GM12878 (cell line): ENCODE data around the gene PLD3. TPM values are rescaled to one million over a fixed set of nuclear protein-coding genes. Genes with fewer than 3 reads are reported as not detected.

Source experiments
- ATAC-seq: fragments of 200-7000 bp; cut with Tn5 transposase; 3 replicates; pipeline ENCODE4 v1.9.1; 2020; ENCODE audit warnings: mild to moderate bottlenecking, moderate library complexity
- BruUV-seq: library from RNA; stranded (reverse); fragments of 400-500 nt; replicated peaks from 2 replicates; lab custom pipeline; 2021; lab: Mats Ljungman, UMichigan
- CTCF ChIA-PET: fragments of 300-600 bp; sonication (Branson Sonifier 250); formaldehyde crosslinking; extraction: SDS; loops from one replicate; lab custom pipeline; 2021; ENCODE audit warnings: inconsistent platforms; lab: Yijun Ruan, JAX
- POLR2A ChIA-PET: fragments of 350-600 bp; formaldehyde crosslinking; extraction: SDS; loops from one replicate; lab custom pipeline; 2021; ENCODE audit warnings: inconsistent platforms; lab: Charles Lee
- RAD21 ChIA-PET: fragments of 300-600 bp; sonication (Branson Sonifier 250); formaldehyde crosslinking; loops from one replicate; lab custom pipeline; 2023; ENCODE audit warnings: antibody characterized with exemption; ENCODE audit not compliant: unreplicated experiment; lab: Charles Lee
- SMC1A ChIA-PET: fragments of 300-600 bp; sonication (Branson Sonifier 250); formaldehyde crosslinking; loops from one replicate; lab custom pipeline; 2023; ENCODE audit not compliant: unreplicated experiment, uncharacterized antibody; lab: Charles Lee
- DNase-seq: peaks from one replicate; pipeline ENCODE4 v3.0.0-alpha.2; 2011; ENCODE audit warnings: low read depth, low spot score
- FAIRE-seq: peaks from 3 replicates; lab custom pipeline; 2011; peaks lifted over from hg19 to GRCh38; lab: Jason Lieb, UNC
- H2AFZ ChIP-seq: 2 replicates; pipeline ENCODE4 v1.6.0; 2011; ENCODE audit warnings: low read depth, low read length, control low read depth; ENCODE audit not compliant: control insufficient read depth
- H3K27ac ChIP-seq: 2 replicates; pipeline ENCODE4 v1.5.1; 2011; ENCODE audit warnings: control low read depth; ENCODE audit not compliant: control insufficient read depth, insufficient read depth
- H3K27me3 ChIP-seq, 2 experiments: replicated peaks in 1 of 2; 2 replicates each; pipeline versions ENCODE4 v1.6.0 to v1.6.1; 2011; ENCODE audit warnings: low read length in 1 of 2; ENCODE audit not compliant: control insufficient read depth in 2 of 2, insufficient read depth in 2 of 2
- H3K36me3 ChIP-seq, 2 experiments: 2 replicates each; pipeline ENCODE4 v1.5.1; 2011; ENCODE audit warnings: low read length in 1 of 2; ENCODE audit not compliant: control insufficient read depth in 2 of 2, insufficient read depth in 2 of 2
- H3K4me1 ChIP-seq: 2 replicates; pipeline ENCODE4 v1.6.1; 2011; ENCODE audit warnings: mild to moderate bottlenecking, low read length, moderate library complexity, mixed read lengths; ENCODE audit not compliant: control insufficient read depth, insufficient read depth
- H3K4me2 ChIP-seq: 2 replicates; pipeline ENCODE4 v1.6.0; 2011; ENCODE audit warnings: control low read depth; ENCODE audit not compliant: control insufficient read depth, insufficient read depth
- H3K4me3 ChIP-seq: fragments of 200-600 bp; sonication (generic); 2 replicates; pipeline ENCODE4 v1.5.1; 2016
- H3K79me2 ChIP-seq: 2 replicates; pipeline ENCODE4 v1.6.0; 2011; ENCODE audit warnings: low read length; ENCODE audit not compliant: control insufficient read depth, insufficient read depth
- H3K9ac ChIP-seq: 2 replicates; pipeline ENCODE4 v1.8.0; 2011; ENCODE audit warnings: low read length, control low read depth, mixed read lengths; ENCODE audit not compliant: control insufficient read depth, insufficient read depth
- H3K9me3 ChIP-seq: replicated peaks from 3 replicates; pipeline ENCODE4 v1.5.1; 2011; ENCODE audit warnings: mild to moderate bottlenecking, low read length; ENCODE audit not compliant: control insufficient read depth, insufficient read depth
- H4K20me1 ChIP-seq: 2 replicates; pipeline ENCODE4 v1.6.0; 2011; ENCODE audit not compliant: control insufficient read depth, insufficient read depth
- BCL11A ChIP-seq: IDR thresholded peaks from 2 replicates; pipeline ENCODE4 v1.6.1; 2011; ENCODE audit warnings: low read depth, low read length
- EZH2 ChIP-seq: IDR thresholded peaks from 2 replicates; pipeline ENCODE4 v1.6.1; 2012; ENCODE audit warnings: low read depth, mild to moderate bottlenecking, control low read depth, inconsistent platforms, low read length, borderline replicate concordance; ENCODE audit not compliant: control insufficient read depth
- LARP7 ChIP-seq: fragments of 450-650 bp; IDR thresholded peaks from 2 replicates; pipeline ENCODE4 v1.6.1; 2017; ENCODE audit warnings: mild to moderate bottlenecking
- MEF2A ChIP-seq: IDR thresholded peaks from 2 replicates; pipeline ENCODE4 v1.6.1; 2011; ENCODE audit warnings: low read depth, mild to moderate bottlenecking, low read length, moderate library complexity; ENCODE audit not compliant: insufficient read depth
- MXI1 ChIP-seq: fragments of 150-350 bp; IDR thresholded peaks from 2 replicates; pipeline ENCODE4 v1.6.1; 2011; ENCODE audit warnings: low read depth, mild to moderate bottlenecking, inconsistent platforms, low read length, improper control_type of control experiment
- NRF1 ChIP-seq: conservative IDR thresholded peaks from 2 replicates; pipeline ENCODE4 v1.6.1; 2011; ENCODE audit warnings: mild to moderate bottlenecking, low read depth, low read length, improper control_type of control experiment
- POLR2A ChIP-seq: IDR thresholded peaks from 2 replicates; pipeline ENCODE4 v1.6.1; 2011; ENCODE audit warnings: low read depth, mild to moderate bottlenecking, low read length
- POU2F2 ChIP-seq: IDR thresholded peaks from 3 replicates; pipeline ENCODE4 v1.6.1; 2011; ENCODE audit warnings: low read depth, mild to moderate bottlenecking, low read length, borderline replicate concordance
- PRDM15 ChIP-seq: fragments of 450-650 bp; formaldehyde crosslinking; IDR thresholded peaks from 2 replicates; pipeline ENCODE4 v1.4.0; 2020; ENCODE audit warnings: mild to moderate bottlenecking, moderate library complexity
- RAD21 ChIP-seq: IDR thresholded peaks from 2 replicates; pipeline ENCODE4 v1.6.1; 2011; ENCODE audit warnings: mild to moderate bottlenecking, low read depth, low read length, moderate library complexity; ENCODE audit not compliant: insufficient read depth
- RB1 ChIP-seq: fragments of 450-650 bp; formaldehyde crosslinking; IDR thresholded peaks from 2 replicates; pipeline ENCODE4 v1.6.1; 2017; ENCODE audit warnings: mild to moderate bottlenecking, borderline replicate concordance
- RELA ChIP-seq: fragments of 450-650 bp; IDR thresholded peaks from 2 replicates; pipeline ENCODE4 v1.8.0; 2014; ENCODE audit warnings: borderline replicate concordance; ENCODE audit not compliant: partially characterized antibody
- SIN3A ChIP-seq: IDR thresholded peaks from 2 replicates; pipeline ENCODE4 v1.6.1; 2012; ENCODE audit warnings: low read depth, low read length, improper control_type of control experiment
- SKIL ChIP-seq: fragments of 450-650 bp; IDR thresholded peaks from 2 replicates; pipeline ENCODE4 v1.6.1; 2017; ENCODE audit warnings: mild to moderate bottlenecking, low read depth, inconsistent platforms; ENCODE audit not compliant: poor library complexity, severe bottlenecking
- SMAD1 ChIP-seq: fragments of 450-650 bp; IDR thresholded peaks from 2 replicates; pipeline ENCODE4 v1.6.1; 2018; ENCODE audit warnings: mild to moderate bottlenecking, low read depth; ENCODE audit not compliant: partially characterized antibody
- TAF1 ChIP-seq: IDR thresholded peaks from 2 replicates; pipeline ENCODE4 v1.6.1; 2011; ENCODE audit warnings: mild to moderate bottlenecking, low read depth, low read length, borderline replicate concordance
- TARDBP ChIP-seq: IDR thresholded peaks from 2 replicates; pipeline ENCODE4 v1.6.1; 2016; ENCODE audit warnings: borderline replicate concordance
- WGBS: methylation state at CpG from one replicate; pipeline ENCODE4 v1.1.6; 2016; ENCODE audit warnings: low lambda C conversion rate; ENCODE audit not compliant: insufficient replicate concordance, insufficient coverage; ENCODE audit errors: missing lambda C conversion rate; 5-methylcytosine and 5-hydroxymethylcytosine counted together
- in situ Hi-C: fragments of 300-500 bp; cut with MboI; formaldehyde crosslinking; loops from 9 replicates; pipeline ENCODE4 v1.14.3; 2018; ENCODE audit warnings: mixed read lengths
- intact Hi-C: fragments of 100-400 bp; cut with micrococcal nuclease; formaldehyde crosslinking; loops from one replicate; pipeline ENCODE4 v1.14.2; 2022; ENCODE audit not compliant: unreplicated experiment
- polyA plus RNA-seq, 11 experiments: library from polyadenylated mRNA; depleted of rRNA in 4 of 11; unstranded in 6 of 11; stranded (reverse) in 5 of 11; fragments of >200 nt; fragmentation: Nextera tagmentation in 4 of 11; fragmentation: Illumina TruSeq in 1 of 11; extraction: Ambion mirVana in 4 of 11; extraction: Trizol in 1 of 11; gene quantifications; 1 replicate in 1 of 11; 2 replicates in 10 of 11; pipeline versions ENCODE4 v1.2.1 to v1.2.3, GENCODE V29; 2011 to 2016; ENCODE audit warnings: inconsistent platforms in 2 of 11, missing spikeins in 2 of 11, low read depth in 1 of 11
- total RNA-seq, 4 experiments: library from RNA; depleted of rRNA in 3 of 4; stranded (reverse); fragments of >200 nt in 3 of 4; fragmentation: Illumina TruSeq in 1 of 4; extraction: Trizol in 1 of 4; gene quantifications; 2 replicates each; pipeline versions ENCODE4 v1.2.1 to v1.2.3, GENCODE V29; 2013 to 2021

The PLD3 gene
- total and polyA plus RNA-seq, 10 of the 15 experiments (the other 5 are each of a cell fraction or from before 2014, with no cell fraction given) = 1.3 to 134 (median 72.7) TPM

GRCh38 chr19:40425450-40426287 is 77.2 kb downstream of the PLD3 start, which contains the start of gene SERTAD1:
Gene SERTAD1, minus strand, starts transcription at chr19:40425992. Its CDS starts 2,446 bp downstream, at chr19:40423546.
- H3K4me1 ChIP-seq = no peaks in the 10 kb centered on the region
- TF ChIP-seq TAF1 = peak; percentile 82
- TF ChIP-seq MEF2A = no peak
- TF ChIP-seq EZH2 = no peak
- peak; percentile 54; the same call in 1 of the 2 replicates for TF ChIP-seq RB1
- TF ChIP-seq POLR2A = peak; percentile 99
- peak; percentile 35 for TF ChIP-seq SKIL
- no peak for TF ChIP-seq PRDM15
- no peak for TF ChIP-seq RELA
- TF ChIP-seq RAD21 = no peak
- 0 out of 2 replicates have a peak, but pooled peaks have one; percentile 32 for TF ChIP-seq SIN3A
- TF ChIP-seq MXI1 = peak; percentile 57; the same call in 1 of the 2 replicates
- TF ChIP-seq POU2F2 = peak; percentile 97
- TF ChIP-seq NRF1 = peak; percentile 90
- no peak for TF ChIP-seq BCL11A
- TF ChIP-seq TARDBP = no peak
- peak; percentile 72 for TF ChIP-seq LARP7
- peak; percentile 48 for TF ChIP-seq SMAD1

More at GRCh38 chr19:40425450-40426287, 77.2 kb downstream of the PLD3 start, which contains the start of gene SERTAD1:
- ATAC-seq = peak; percentile 90
- DNase-seq = peak; percentile 96
- ChIA-PET POLR2A (interaction anchor here (0.5 to 5.5 kb wide), 20 partner anchors 9 to 1562 kb away, joined by 3 to 55 read pairs (median 6); partner anchors contain the start of genes BLVRB, C19orf47, PLD3 and SERTAD3), RAD21 (interaction anchor here (0.5 to 2.3 kb wide), 16 partner anchors 9 to 178 kb away, joined by 3 to 25 read pairs (median 4); partner anchors contain the start of genes BLVRB, PLD3 and SERTAD3), CTCF (interaction anchor here (0.6 to 7.1 kb wide), 16 partner anchors 8 to 1448 kb away, joined by 3 to 67 read pairs (median 4); partner anchors contain the start of genes BLVRB and SERTAD3), SMC1A (interaction anchor here (0.7 to 2.2 kb wide), 8 partner anchors 9 to 96 kb away, joined by 3 to 22 read pairs (median 5); partner anchors contain the start of gene SERTAD3)
- Histone ChIP-seq H3K4me2 (peak within 1 kb of the TSS; percentile 85), H3K4me3 (peak within 1 kb of the TSS; percentile 97), H3K9me3 (no peaks in the 10 kb centered on the region), H3K79me2 (peaks cover 27% of the 10 kb centered on the region), H3K27ac (peak within 1 kb of the TSS; percentile 84), H3K27me3 (no peaks in the 10 kb centered on the region), H2AFZ (peak within 1 kb of the TSS; percentile 93), H3K9ac (peak within 1 kb of the TSS; percentile 74), H3K36me3 (peaks cover 0 to 6% of the 10 kb centered on the region in 2 experiments; a peak in 2 of 4 replicates), H4K20me1 (no peaks in the 10 kb centered on the region)
- in situ Hi-C loops = no loop called here
- intact Hi-C loops = loop anchor here (1.0 kb wide), 1 partner anchor 19 kb away; the partner anchor contains the start of gene SERTAD3
- BruUV-seq = TSS peak; percentile 85
- WGBS = under 1% methylated on average over 50 of the region's 75 CpGs
- peak; percentile 99 for FAIRE-seq
